Keratinocyte (primary cell): ENCODE measurements around the gene PIP4K2B. TPM values are rescaled to one million over a fixed set of nuclear protein-coding genes. Genes with fewer than 3 reads are reported as not detected.
"Not testable (repeated sequence)": the region's sequence is repeated elsewhere in the genome, so short reads cannot be mapped to it uniquely, and the experiment has no call there.

Experiments used
- DNase-seq: peaks from one replicate; pipeline ENCODE4 v3.0.0-alpha.2; 2011; ENCODE audit warnings: low read depth, missing footprints, low spot score
- FAIRE-seq: peaks from 2 replicates; lab custom pipeline; 2011; peaks lifted over from hg19 to GRCh38; lab: Jason Lieb, UNC
- H2AFZ ChIP-seq: 2 replicates; pipeline ENCODE4 v1.6.0; 2012; ENCODE audit warnings: low read length, control low read depth, inconsistent platforms; ENCODE audit not compliant: control insufficient read depth
- H3K27ac ChIP-seq: 2 replicates; pipeline ENCODE4 v1.5.1; 2011; ENCODE audit warnings: low read length; ENCODE audit not compliant: control insufficient read depth, insufficient read depth
- H3K27me3 ChIP-seq: 3 replicates; pipeline ENCODE4 v1.6.0; 2011; ENCODE audit warnings: low read length; ENCODE audit not compliant: control insufficient read depth, insufficient read depth; ENCODE audit errors: extremely low read depth
- H3K36me3 ChIP-seq, 2 experiments: 2 replicates in 1 of 2; 3 replicates in 1 of 2; pipeline ENCODE4 v1.5.1; 2011; ENCODE audit warnings: low read length in 2 of 2, mild to moderate bottlenecking in 1 of 2; ENCODE audit not compliant: control insufficient read depth in 2 of 2, insufficient read depth in 2 of 2; ENCODE audit errors: extremely low read depth in 1 of 2
- H3K4me1 ChIP-seq: 3 replicates; pipeline ENCODE4 v1.5.1; 2011; ENCODE audit warnings: low read length; ENCODE audit not compliant: control insufficient read depth, insufficient read depth; ENCODE audit errors: extremely low read depth
- H3K4me2 ChIP-seq: 3 replicates; pipeline ENCODE4 v1.6.0; 2011; ENCODE audit warnings: low read depth, low read length; ENCODE audit not compliant: control insufficient read depth, insufficient read depth; ENCODE audit errors: extremely low read depth
- H3K4me3 ChIP-seq, 3 experiments: fragments of 200-600 bp in 1 of 3; sonication (generic) in 1 of 3; 2 replicates in 2 of 3; 3 replicates in 1 of 3; pipeline ENCODE4 v1.5.1; 2011 to 2016; ENCODE audit warnings: low read length in 3 of 3, mild to moderate bottlenecking in 3 of 3, control low read depth in 2 of 3, inconsistent platforms in 1 of 3, low read depth in 1 of 3, mixed read lengths in 1 of 3, mixed run types in 1 of 3, moderate library complexity in 1 of 3; ENCODE audit not compliant: control insufficient read depth in 2 of 3, insufficient read depth in 2 of 3; ENCODE audit errors: extremely low read depth in 1 of 3
- H3K79me2 ChIP-seq: 2 replicates; pipeline ENCODE4 v1.6.0; 2012; ENCODE audit warnings: low read length; ENCODE audit not compliant: control insufficient read depth, insufficient read depth
- H3K9ac ChIP-seq: 3 replicates; pipeline ENCODE4 v1.6.0; 2011; ENCODE audit warnings: low read length; ENCODE audit not compliant: control insufficient read depth, insufficient read depth; ENCODE audit errors: extremely low read depth
- H3K9me1 ChIP-seq: 3 replicates; pipeline ENCODE4 v1.6.0; 2011; ENCODE audit warnings: low read length; ENCODE audit not compliant: control insufficient read depth, insufficient read depth; ENCODE audit errors: extremely low read depth
- H3K9me3 ChIP-seq: 2 replicates; pipeline ENCODE4 v1.5.1; 2012; ENCODE audit warnings: low read depth, low read length; ENCODE audit not compliant: control insufficient read depth
- H4K20me1 ChIP-seq: 3 replicates; pipeline ENCODE4 v1.6.0; 2011; ENCODE audit warnings: low read length; ENCODE audit not compliant: control insufficient read depth, insufficient read depth; ENCODE audit errors: extremely low read depth
- EZH2 ChIP-seq: IDR thresholded peaks from one replicate; pipeline ENCODE4 v1.6.1; 2012; ENCODE audit warnings: inconsistent platforms, mild to moderate bottlenecking, low read length, moderate library complexity
- dilution Hi-C: fragments of 300-500 bp; cut with MboI; formaldehyde crosslinking; loops from one replicate; pipeline ENCODE4 v1.7.0; 2020; ENCODE audit warnings: low sequenced_read_pairs; ENCODE audit not compliant: extremely low pct_ligation_motif_present
- polyA plus RNA-seq, 5 experiments: library from polyadenylated mRNA; depleted of rRNA in 3 of 5; stranded (reverse) in 3 of 5; stranded (forward) in 1 of 5; unstranded in 1 of 5; fragments of >200 nt; gene quantifications; 1 replicate in 1 of 5; 2 replicates in 3 of 5; 3 replicates in 1 of 5; pipeline versions ENCODE4 v1.2.1 to v1.2.3, GENCODE V29; 2011 to 2012; ENCODE audit warnings: missing spikeins in 2 of 5, low read depth in 1 of 5, low replicate concordance in 1 of 5
- TF ChIP-seq, protein P1 (sequence below), 3 experiments: IDR thresholded peaks in 1 of 3; conservative IDR thresholded peaks in 1 of 3; optimal IDR thresholded peaks in 1 of 3; 2 replicates in 2 of 3; 3 replicates in 1 of 3; pipeline versions ENCODE3 to v1.5.1; 2011; ENCODE audit warnings: low read length in 3 of 3, mild to moderate bottlenecking in 3 of 3, moderate library complexity in 2 of 3, control low read depth in 1 of 3, inconsistent platforms in 1 of 3; ENCODE audit not compliant: insufficient read depth in 2 of 3; ENCODE audit errors: extremely low read depth in 1 of 3

Gene PIP4K2B
- polyA plus RNA-seq, 1 donor (not counting 4 experiments of a cell fraction or from before 2014, with no cell fraction given), result 26.4 TPM

DNA sequence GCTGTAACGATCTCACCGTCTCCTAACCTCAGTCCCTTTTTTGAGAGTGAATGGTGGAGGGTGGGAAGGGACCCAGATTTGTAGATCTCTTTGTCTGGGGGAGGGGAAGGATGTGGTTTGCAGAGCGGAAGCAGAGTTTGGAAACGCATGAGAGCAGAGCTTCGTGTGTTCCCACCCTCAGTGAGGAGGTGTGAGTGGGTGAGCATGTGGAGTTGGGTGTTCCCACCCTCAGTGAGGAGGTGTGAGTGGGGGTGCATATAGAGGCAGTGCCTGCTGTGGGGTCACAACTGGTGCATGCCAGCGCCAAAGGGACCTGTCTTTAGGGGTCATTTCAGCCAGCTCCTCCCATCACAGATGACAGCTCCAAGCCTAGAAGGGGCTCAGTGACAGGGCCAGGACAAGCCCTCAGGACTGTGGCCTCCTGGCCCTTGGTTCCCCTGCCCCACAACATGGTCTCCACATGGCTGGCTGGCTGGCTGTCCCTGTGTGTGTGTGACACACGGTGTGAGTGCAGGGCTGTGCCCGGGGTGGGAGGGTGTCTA, 71.0 kb downstream of the PIP4K2B start:
- Histone ChIP-seq H3K27ac (no peak overlapping the region), H3K4me2 (no peak overlapping the region), H2AFZ (no peak overlapping the region), H3K9me3 (no peaks in the 10 kb centered on the region), H3K79me2 (peaks cover 13% of the 10 kb centered on the region), H3K9me1 (no peaks in the 10 kb centered on the region), H3K4me3 (no peak overlapping the region), H3K4me1 (peaks cover 14% of the 10 kb centered on the region), H3K36me3 (peaks cover 10 to 11% of the 10 kb centered on the region in 2 experiments), H3K27me3 (no peaks in the 10 kb centered on the region), H3K9ac (no peak overlapping the region), H4K20me1 (no peaks in the 10 kb centered on the region)
- DNase-seq, result no peak
- no peak for FAIRE-seq
- dilution Hi-C loops, result no loop called here
- TF ChIP-seq, protein P1, sequence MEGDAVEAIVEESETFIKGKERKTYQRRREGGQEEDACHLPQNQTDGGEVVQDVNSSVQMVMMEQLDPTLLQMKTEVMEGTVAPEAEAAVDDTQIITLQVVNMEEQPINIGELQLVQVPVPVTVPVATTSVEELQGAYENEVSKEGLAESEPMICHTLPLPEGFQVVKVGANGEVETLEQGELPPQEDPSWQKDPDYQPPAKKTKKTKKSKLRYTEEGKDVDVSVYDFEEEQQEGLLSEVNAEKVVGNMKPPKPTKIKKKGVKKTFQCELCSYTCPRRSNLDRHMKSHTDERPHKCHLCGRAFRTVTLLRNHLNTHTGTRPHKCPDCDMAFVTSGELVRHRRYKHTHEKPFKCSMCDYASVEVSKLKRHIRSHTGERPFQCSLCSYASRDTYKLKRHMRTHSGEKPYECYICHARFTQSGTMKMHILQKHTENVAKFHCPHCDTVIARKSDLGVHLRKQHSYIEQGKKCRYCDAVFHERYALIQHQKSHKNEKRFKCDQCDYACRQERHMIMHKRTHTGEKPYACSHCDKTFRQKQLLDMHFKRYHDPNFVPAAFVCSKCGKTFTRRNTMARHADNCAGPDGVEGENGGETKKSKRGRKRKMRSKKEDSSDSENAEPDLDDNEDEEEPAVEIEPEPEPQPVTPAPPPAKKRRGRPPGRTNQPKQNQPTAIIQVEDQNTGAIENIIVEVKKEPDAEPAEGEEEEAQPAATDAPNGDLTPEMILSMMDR (optimal IDR thresholded peaks at IDR 0.05 in 1 of 3, IDR thresholded peaks at IDR 0.05 in 1 of 3, conservative IDR thresholded peaks at IDR 0.05 in 1 of 3; ENCODE audit: extremely low read depth in 1 of 3, insufficient read depth in 2 of 3, low read length in 3 of 3), result no peak
- TF ChIP-seq EZH2, result no peak

DNA sequence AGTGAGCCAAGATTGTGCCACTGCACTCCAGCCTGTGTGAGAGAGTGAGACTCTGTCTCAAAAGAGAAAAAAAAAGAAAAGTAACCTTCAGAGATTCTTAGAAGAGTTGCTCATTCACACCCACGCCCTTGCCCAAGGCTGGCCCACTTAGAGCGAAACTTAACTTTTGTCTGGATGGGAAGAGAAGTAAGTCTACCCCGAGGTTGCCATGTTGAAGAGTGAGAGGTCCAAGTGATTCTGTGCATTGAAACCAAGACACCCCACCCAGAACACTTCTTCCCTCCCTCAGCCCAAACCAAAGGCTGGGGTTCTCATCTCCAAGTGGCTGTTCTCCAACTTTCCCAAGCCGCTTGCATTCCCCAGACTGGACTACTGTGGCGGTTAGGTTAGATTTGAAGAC, 71.6 kb downstream of the PIP4K2B start:
- H3K27ac ChIP-seq, result no peak overlapping the region

DNA sequence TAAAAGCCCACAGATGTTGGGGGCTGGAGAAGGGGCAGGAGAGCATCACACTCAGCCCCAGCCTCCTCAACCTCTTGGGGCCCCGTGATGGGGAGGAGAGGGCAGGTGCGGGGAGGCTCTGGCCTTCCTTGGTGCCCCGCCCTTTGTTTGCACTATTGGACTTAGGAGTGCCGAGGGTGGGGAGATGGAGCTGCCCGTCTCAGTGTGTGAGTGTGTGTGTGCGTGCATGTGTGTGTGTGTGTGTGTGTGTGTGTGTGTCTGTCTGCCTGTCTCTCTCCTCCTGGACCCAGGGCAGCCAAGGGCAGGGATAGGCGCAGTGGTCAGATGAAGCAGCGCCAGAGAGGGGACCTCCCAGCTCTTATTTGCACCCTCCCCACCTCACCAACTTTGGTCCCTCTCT, 73.2 kb downstream of the PIP4K2B start:
- FAIRE-seq, H3K4me3 ChIP-seq, H2AFZ ChIP-seq, H3K79me2 ChIP-seq, H3K4me2 ChIP-seq, H3K27me3 ChIP-seq, H4K20me1 ChIP-seq, H3K9me1 ChIP-seq, H3K9me3 ChIP-seq, H3K27ac ChIP-seq, H3K36me3 ChIP-seq, H3K9ac ChIP-seq, dilution Hi-C loops, H3K4me1 ChIP-seq, DNase-seq: not testable (repeated sequence)

More for the DNA sequence above, 71.6 kb downstream of the PIP4K2B start:
- H3K9ac ChIP-seq, result no peak overlapping the region
- no peak overlapping the region for H3K4me3 ChIP-seq
- H3K4me2 ChIP-seq, result no peak overlapping the region
- no peaks in the 10 kb centered on the region for H3K9me1 ChIP-seq
- H3K36me3 ChIP-seq, result peaks cover 5 to 6% of the 10 kb centered on the region in 2 experiments
- FAIRE-seq, result no peak
- H4K20me1 ChIP-seq, result no peaks in the 10 kb centered on the region
- no peaks in the 10 kb centered on the region for H3K9me3 ChIP-seq
- H3K27me3 ChIP-seq, result no peaks in the 10 kb centered on the region
- peaks cover 13% of the 10 kb centered on the region for H3K79me2 ChIP-seq
- peaks cover 14% of the 10 kb centered on the region for H3K4me1 ChIP-seq
- no peak overlapping the region for H2AFZ ChIP-seq
- no peak for DNase-seq
- dilution Hi-C loops, result no loop called here
- TF ChIP-seq, protein P1 (optimal IDR thresholded peaks at IDR 0.05 in 1 of 3, IDR thresholded peaks at IDR 0.05 in 1 of 3, conservative IDR thresholded peaks at IDR 0.05 in 1 of 3; ENCODE audit: extremely low read depth in 1 of 3, insufficient read depth in 2 of 3, low read length in 3 of 3), result no peak
